OCI-LY1 (cell line): ENCODE measurements around the gene MRPL33.

Source experiments
- H2AFZ ChIP-seq: fragments of 200-600 bp; sonication (generic), shearing (Covaris generic); 2 replicates; pipeline ENCODE4 v1.6.0; 2014; ENCODE audit warnings: antibody characterized with exemption, mild to moderate bottlenecking, low read length
- H3F3A ChIP-seq: fragments of 200-600 bp; sonication (generic), shearing (Covaris generic); 2 replicates; pipeline ENCODE4 v1.6.0; 2014; ENCODE audit warnings: mild to moderate bottlenecking, antibody characterized with exemption, low read length, moderate library complexity; ENCODE audit not compliant: insufficient read depth
- H3K27ac ChIP-seq: fragments of 200-600 bp; sonication (generic); 2 replicates; pipeline ENCODE4 v1.5.1; 2014; ENCODE audit warnings: low read length, mixed run types, mild to moderate bottlenecking, low read depth; ENCODE audit not compliant: poor library complexity, severe bottlenecking
- H3K27me3 ChIP-seq: fragments of 200-600 bp; sonication (generic); 2 replicates; pipeline ENCODE4 v1.6.0; 2014; ENCODE audit warnings: antibody characterized with exemption, mild to moderate bottlenecking, low read length, moderate library complexity; ENCODE audit not compliant: insufficient read depth
- H3K36me3 ChIP-seq: fragments of 200-600 bp; sonication (generic); 2 replicates; pipeline ENCODE4 v1.6.1; 2014; ENCODE audit warnings: mild to moderate bottlenecking, antibody characterized with exemption, low read length, moderate library complexity, mixed read lengths; ENCODE audit not compliant: insufficient read depth
- H3K4me1 ChIP-seq: fragments of 200-600 bp; sonication (generic); 2 replicates; pipeline ENCODE4 v1.5.1; 2014; ENCODE audit warnings: mild to moderate bottlenecking, low read length, moderate library complexity; ENCODE audit not compliant: insufficient read depth, severe bottlenecking
- H3K4me2 ChIP-seq: fragments of 200-600 bp; sonication (generic), shearing (Covaris generic); 2 replicates; pipeline ENCODE4 v1.6.1; 2014; ENCODE audit warnings: low read length
- H3K4me3 ChIP-seq: fragments of 200-600 bp; sonication (generic); 2 replicates; pipeline ENCODE4 v1.5.1; 2014; ENCODE audit warnings: low read length, low read depth, mild to moderate bottlenecking, mixed read lengths; ENCODE audit not compliant: poor library complexity, severe bottlenecking
- H3K79me2 ChIP-seq: fragments of 200-600 bp; shearing (Covaris generic); 2 replicates; pipeline ENCODE4 v1.6.1; 2016; ENCODE audit warnings: mixed run types, low read length, mixed read lengths; ENCODE audit not compliant: insufficient read depth
- H3K9ac ChIP-seq: fragments of 200-600 bp; sonication (generic), shearing (Covaris generic); 2 replicates; pipeline ENCODE4 v1.6.1; 2014; ENCODE audit warnings: mild to moderate bottlenecking, low read length, mixed read lengths
- H3K9me2 ChIP-seq: fragments of 200-600 bp; sonication (generic), shearing (Covaris generic); 2 replicates; pipeline ENCODE4 v1.6.1; 2014; ENCODE audit warnings: low read depth, mild to moderate bottlenecking, low read length, mixed read lengths
- H3K9me3 ChIP-seq: fragments of 200-600 bp; shearing (Covaris generic); 2 replicates; pipeline ENCODE4 v1.6.1; 2014; ENCODE audit warnings: low read length, mixed read lengths
- H4K20me1 ChIP-seq: fragments of 200-600 bp; sonication (generic), shearing (Covaris generic); 2 replicates; pipeline ENCODE4 v1.6.0; 2016; ENCODE audit warnings: mild to moderate bottlenecking, low read length; ENCODE audit not compliant: insufficient read depth
- CTCF ChIP-seq: fragments of 200-600 bp; sonication (generic), shearing (Covaris generic); IDR thresholded peaks from 2 replicates; pipeline ENCODE4 v1.5.1; 2017; ENCODE audit warnings: mild to moderate bottlenecking, antibody characterized with exemption, low read length, moderate library complexity, mixed read lengths
- EZH2 ChIP-seq: fragments of 200-600 bp; sonication (generic), shearing (Covaris generic); IDR thresholded peaks from 2 replicates; pipeline ENCODE4 v1.8.0; 2017; ENCODE audit warnings: borderline replicate concordance, mixed run types, mild to moderate bottlenecking, antibody characterized with exemption, low read length, moderate library complexity, mixed read lengths

Gene MRPL33

GRCh38 chr2:27781496-27781895, 10.0 kb downstream of the MRPL33 start:
- H3K4me3 ChIP-seq = no peak overlapping the region
- no peak overlapping the region for H3K9ac ChIP-seq
- H3K4me1 ChIP-seq = no peaks in the 10 kb centered on the region
- H2AFZ ChIP-seq = no peak overlapping the region
- 0 out of 2 replicates have a peak, but pooled peaks cover 2% of the 10 kb centered on the region for H4K20me1 ChIP-seq
- H3K36me3 ChIP-seq = peaks cover 8% of the 10 kb centered on the region; the same call in 1 of the 2 replicates
- no peak overlapping the region for H3K27ac ChIP-seq
- no peaks in the 10 kb centered on the region for H3K27me3 ChIP-seq
- peaks cover 9% of the 10 kb centered on the region for H3K79me2 ChIP-seq
- no peak overlapping the region for H3K4me2 ChIP-seq
- H3K9me2 ChIP-seq = no peaks in the 10 kb centered on the region
- H3F3A ChIP-seq = no peaks in the 10 kb centered on the region
- TF ChIP-seq EZH2 (no peak), CTCF (no peak)
- no peaks in the 10 kb centered on the region for H3K9me3 ChIP-seq

- Histone ChIP-seq H3K79me2 (no peaks in the 10 kb centered on the region), H3K9me3 (no peaks in the 10 kb centered on the region), H3K4me3 (no peak overlapping the region), H3F3A (no peaks in the 10 kb centered on the region), H4K20me1 (0 out of 2 replicates have a peak, but pooled peaks cover 2% of the 10 kb centered on the region), H3K36me3 (peaks cover 5% of the 10 kb centered on the region; the same call in 1 of the 2 replicates), H3K27ac (no peak overlapping the region), H3K9ac (no peak overlapping the region), H3K9me2 (no peaks in the 10 kb centered on the region), H3K4me1 (no peaks in the 10 kb centered on the region), H3K4me2 (no peak overlapping the region), H2AFZ (no peak overlapping the region), H3K27me3 (no peaks in the 10 kb centered on the region)
- TF ChIP-seq CTCF = no peak
- no peak for TF ChIP-seq EZH2
Observed at GRCh38 chr2:27782701-27783100, 11.2 kb downstream of the MRPL33 start.

- no peak overlapping the region for H2AFZ ChIP-seq
- H3K9me2 ChIP-seq = no peaks in the 10 kb centered on the region
- no peak overlapping the region for H3K4me3 ChIP-seq
- H3K4me2 ChIP-seq = no peak overlapping the region
- no peak overlapping the region for H3K9ac ChIP-seq
- H3K79me2 ChIP-seq = no peaks in the 10 kb centered on the region
- H3K9me3 ChIP-seq = no peaks in the 10 kb centered on the region
- H3K36me3 ChIP-seq = no peaks in the 10 kb centered on the region
- no peaks in the 10 kb centered on the region for H3K27me3 ChIP-seq
- H3K27ac ChIP-seq = no peak overlapping the region
- H4K20me1 ChIP-seq = no peaks in the 10 kb centered on the region
- no peak for TF ChIP-seq CTCF
- TF ChIP-seq EZH2 = no peak
- no peaks in the 10 kb centered on the region for H3F3A ChIP-seq
- H3K4me1 ChIP-seq = no peaks in the 10 kb centered on the region
Observed at GRCh38 chr2:27790796-27791195, 19.3 kb downstream of the MRPL33 start.
